GM10847 (cell line): ENCODE results near the gene CRAMP1.

Source experiments
- POLR2A ChIP-seq: IDR thresholded peaks from 2 replicates; pipeline ENCODE4 v1.6.1; 2011; ENCODE audit not compliant: insufficient read length; ENCODE audit errors: extremely low read depth

CRAMP1 gene

GRCh38 chr16:1615761-1616160, 3.6 kb downstream of the CRAMP1 start:
- TF ChIP-seq POLR2A, result no peak

- no peak for TF ChIP-seq POLR2A
Measured at GRCh38 chr16:1619976-1620375, 7.8 kb downstream of the CRAMP1 start.

GRCh38 chr16:1620391-1620790, 8.2 kb downstream of the CRAMP1 start:
- TF ChIP-seq POLR2A, result no peak

- TF ChIP-seq POLR2A, result no peak
Measured at GRCh38 chr16:1621851-1622250, 9.7 kb downstream of the CRAMP1 start.

GRCh38 chr16:1626327-1626726, 14.2 kb downstream of the CRAMP1 start:
- no peak for TF ChIP-seq POLR2A

GRCh38 chr16:1626776-1627175, 14.6 kb downstream of the CRAMP1 start:
- TF ChIP-seq POLR2A, result no peak

GRCh38 chr16:1630450-1631213, 18.5 kb downstream of the CRAMP1 start:
- TF ChIP-seq POLR2A, result no peak

- TF ChIP-seq POLR2A, result no peak
Measured at GRCh38 chr16:1631230-1631629, 19.1 kb downstream of the CRAMP1 start.

GRCh38 chr16:1631931-1632637, 19.9 kb downstream of the CRAMP1 start:
- TF ChIP-seq POLR2A, result no peak

GRCh38 chr16:1632638-1632970, 20.4 kb downstream of the CRAMP1 start:
- no peak for TF ChIP-seq POLR2A

- no peak for TF ChIP-seq POLR2A
Measured at GRCh38 chr16:1633310-1633709, 21.1 kb downstream of the CRAMP1 start.

- no peak for TF ChIP-seq POLR2A
Measured at GRCh38 chr16:1634541-1634940, 22.4 kb downstream of the CRAMP1 start.

- no peak for TF ChIP-seq POLR2A
Measured at GRCh38 chr16:1635070-1635469, 22.9 kb downstream of the CRAMP1 start.

GRCh38 chr16:1637526-1637925, 25.4 kb downstream of the CRAMP1 start:
- no peak for TF ChIP-seq POLR2A

GRCh38 chr16:1638757-1639156, 26.6 kb downstream of the CRAMP1 start:
- no peak for TF ChIP-seq POLR2A

GRCh38 chr16:1639282-1639681, 27.1 kb downstream of the CRAMP1 start:
- no peak for TF ChIP-seq POLR2A

GRCh38 chr16:1639860-1640259, 27.7 kb downstream of the CRAMP1 start:
- no peak for TF ChIP-seq POLR2A
